Ramos (cell line): Measurements from ENCODE around the gene HECTD1.
"Not testable (repeated sequence)": the region's sequence is repeated elsewhere in the genome, so short reads cannot be mapped to it uniquely, and the experiment has no call there.

Source experiments
- in situ Hi-C: fragments of 300-500 bp; cut with MboI; formaldehyde crosslinking; loops from one replicate; pipeline ENCODE4 v1.14.3; 2022; ENCODE audit warnings: low sequenced_read_pairs; ENCODE audit not compliant: unreplicated experiment

HECTD1 gene

GRCh38 chr14:31106768-31107167 lies 100.8 kb downstream of the HECTD1 start:
- in situ Hi-C loops: no loop called here

GRCh38 chr14:31097081-31097480 lies 110.5 kb downstream of the HECTD1 start:
- in situ Hi-C loops: no loop called here

GRCh38 chr14:31096255-31096654 lies 111.3 kb downstream of the HECTD1 start:
- in situ Hi-C loops: no loop called here

GRCh38 chr14:31095817-31096216 lies 111.8 kb downstream of the HECTD1 start:
- in situ Hi-C loops: not testable (repeated sequence)

- in situ Hi-C loops: not testable (repeated sequence)
Observed at GRCh38 chr14:31093884-31094839, 113.4 kb downstream of the HECTD1 start.

GRCh38 chr14:31092160-31092708 lies 115.4 kb downstream of the HECTD1 start:
- in situ Hi-C loops: no loop called here

- in situ Hi-C loops: no loop called here
Observed at GRCh38 chr14:31090883-31091764, 116.5 kb downstream of the HECTD1 start.

GRCh38 chr14:31086466-31086865 lies 121.1 kb downstream of the HECTD1 start:
- in situ Hi-C loops: loop anchor here (10.0 kb wide), 1 partner anchor 112 kb away; no protein-coding TSS in a partner anchor

GRCh38 chr14:31085027-31085426 lies 122.6 kb downstream of the HECTD1 start:
- in situ Hi-C loops: loop anchor here (10.0 kb wide), 1 partner anchor 110 kb away; no protein-coding TSS in a partner anchor

- in situ Hi-C loops: loop anchor here (10.0 kb wide), 1 partner anchor 110 kb away; no protein-coding TSS in a partner anchor
Observed at GRCh38 chr14:31084385-31084784, 123.2 kb downstream of the HECTD1 start.

GRCh38 chr14:31083781-31084180 lies 123.8 kb downstream of the HECTD1 start:
- in situ Hi-C loops: loop anchor here (10.0 kb wide), 1 partner anchor 109 kb away; no protein-coding TSS in a partner anchor

- in situ Hi-C loops: loop anchor here (10.0 kb wide), 1 partner anchor 106 kb away; no protein-coding TSS in a partner anchor
Observed at GRCh38 chr14:31080484-31080883, 127.1 kb downstream of the HECTD1 start.

GRCh38 chr14:31080056-31080455 lies 127.5 kb downstream of the HECTD1 start:
- in situ Hi-C loops: loop anchor here (10.0 kb wide), 1 partner anchor 105 kb away; no protein-coding TSS in a partner anchor

- in situ Hi-C loops: no loop called here
Observed at GRCh38 chr14:31078766-31079165, 128.8 kb downstream of the HECTD1 start.

- in situ Hi-C loops: no loop called here
Observed at GRCh38 chr14:31075144-31075543, 132.4 kb downstream of the HECTD1 start.

GRCh38 chr14:31071151-31071550 lies 136.4 kb downstream of the HECTD1 start:
- in situ Hi-C loops: no loop called here

- in situ Hi-C loops: no loop called here
Observed at GRCh38 chr14:31070431-31070830, 137.2 kb downstream of the HECTD1 start.

- in situ Hi-C loops: no loop called here
Observed at GRCh38 chr14:31069343-31069742, 138.2 kb downstream of the HECTD1 start.

- in situ Hi-C loops: no loop called here
Observed at GRCh38 chr14:31068235-31068634, 139.4 kb downstream of the HECTD1 start.

GRCh38 chr14:31062908-31063307 lies 144.7 kb downstream of the HECTD1 start:
- in situ Hi-C loops: not testable (repeated sequence)
